GM19438 (cell line): ENCODE measurements around the gene C22orf31.
"Not testable (repeated sequence)": the region's sequence is repeated elsewhere in the genome, so short reads cannot be mapped to it uniquely, and the experiment has no call there.

Experiments used
- ATAC-seq: cut with Tn5 transposase; IDR thresholded peaks from one replicate; pipeline ENCODE4 v1.9.1; 2021; ENCODE audit warnings: low read depth; ENCODE audit not compliant: unreplicated experiment

Gene C22orf31

DNA sequence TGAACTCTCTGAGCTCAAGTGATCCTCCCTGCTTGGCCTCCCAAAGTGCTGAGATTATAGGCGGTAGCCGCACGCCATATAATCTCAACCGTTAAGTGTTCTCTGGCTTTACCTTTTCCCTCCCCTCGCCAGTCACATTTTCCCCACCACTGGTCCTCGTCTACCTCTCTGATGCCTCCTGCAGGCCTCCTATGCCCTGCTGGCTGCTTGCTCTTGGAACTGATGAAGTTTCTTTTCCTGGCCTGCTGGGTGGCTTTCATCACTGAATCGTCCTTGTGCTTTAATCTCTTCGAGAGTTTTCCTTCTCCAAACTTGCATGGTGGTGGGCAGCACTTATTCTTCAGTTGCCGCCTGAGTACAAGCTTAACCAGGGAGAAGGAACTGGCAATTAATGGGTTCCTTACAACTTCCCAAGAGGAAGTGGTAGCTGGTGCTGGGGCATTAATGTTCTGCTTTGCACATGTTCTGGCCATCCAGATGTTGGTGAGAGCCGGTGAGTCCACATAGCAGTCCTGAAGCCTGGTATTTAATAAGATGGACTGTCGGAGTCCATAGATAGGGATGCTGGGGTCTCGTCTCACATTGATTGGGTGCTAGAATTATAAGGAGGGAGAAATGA, 1.3 kb downstream of the C22orf31 start:
- no peak for ATAC-seq

DNA sequence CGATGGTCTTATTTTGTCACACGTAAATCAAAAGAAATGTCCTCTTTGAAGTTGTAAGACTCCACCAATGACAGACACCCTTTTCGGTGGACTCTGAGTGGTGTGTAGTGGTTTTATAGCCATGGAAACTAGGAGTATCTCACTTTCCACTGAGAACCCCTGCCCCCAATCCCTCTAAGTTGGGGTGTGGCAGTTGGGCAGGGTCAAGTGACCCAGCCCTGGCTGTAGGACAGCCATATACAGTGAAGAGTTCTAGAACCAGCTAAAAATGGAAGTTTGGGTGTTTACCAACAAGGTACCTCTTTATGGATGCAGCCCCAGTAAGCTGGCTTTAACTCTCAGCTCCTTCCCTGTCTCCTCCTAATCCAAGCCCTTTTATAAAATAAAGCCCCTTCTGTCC, 5.2 kb downstream of the C22orf31 start:
- ATAC-seq, result no peak

DNA sequence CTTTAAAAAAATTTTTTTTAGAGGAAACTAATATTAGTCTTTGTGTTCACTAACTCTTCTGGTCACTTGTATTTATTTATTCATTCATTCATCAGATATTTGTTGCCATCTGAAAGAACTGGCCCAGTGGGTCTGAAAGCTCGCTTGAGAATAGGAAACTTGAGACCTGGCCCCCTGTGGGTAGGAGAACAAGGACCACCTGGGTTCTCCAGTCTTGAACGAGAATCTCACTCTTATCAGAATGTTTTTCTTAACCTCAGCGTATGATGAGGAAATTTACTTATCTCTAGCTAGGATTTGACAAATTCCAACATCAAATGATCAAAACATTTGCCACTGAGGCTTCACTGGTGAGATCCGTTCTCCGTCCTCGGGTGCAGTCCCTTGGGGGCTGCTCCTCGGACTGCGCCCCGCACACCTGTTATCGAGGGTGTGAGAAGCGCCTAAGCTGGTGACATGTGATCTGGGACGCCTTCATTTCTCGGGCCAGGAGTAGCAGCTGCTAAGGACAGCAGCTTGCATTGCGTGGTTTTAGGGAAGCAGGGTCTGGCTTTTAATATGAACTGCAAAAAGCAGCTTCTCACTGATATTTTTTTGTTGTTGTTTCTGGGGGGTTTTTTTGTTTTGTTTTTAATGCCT, 6.3 kb downstream of the C22orf31 start:
- no peak for ATAC-seq

DNA sequence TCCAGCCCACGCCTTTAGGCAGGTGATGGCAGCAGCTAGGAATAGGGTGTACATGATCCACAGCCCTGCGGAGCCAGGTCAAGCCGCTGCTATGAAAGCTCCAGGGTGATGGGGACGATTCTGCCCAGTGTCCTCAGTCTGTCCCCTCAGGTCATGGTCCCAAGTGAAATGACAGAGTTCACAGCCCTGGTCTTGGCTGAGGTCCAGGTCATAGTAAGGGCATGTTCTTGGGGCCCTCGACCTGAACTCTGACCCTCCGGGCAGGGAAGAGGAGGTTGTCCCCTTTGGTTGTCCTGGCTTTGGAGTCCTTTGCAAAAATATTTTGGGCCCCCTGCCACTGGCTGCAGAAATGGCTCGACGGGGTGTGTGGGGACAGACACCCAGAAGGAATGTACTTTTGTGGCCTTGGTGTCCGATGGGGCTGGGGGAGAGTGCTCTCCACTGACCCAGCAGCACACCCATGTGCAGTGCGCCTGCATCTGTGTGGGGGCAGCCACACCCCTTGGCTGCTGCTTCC, 7.3 kb downstream of the C22orf31 start:
- ATAC-seq, result no peak

DNA sequence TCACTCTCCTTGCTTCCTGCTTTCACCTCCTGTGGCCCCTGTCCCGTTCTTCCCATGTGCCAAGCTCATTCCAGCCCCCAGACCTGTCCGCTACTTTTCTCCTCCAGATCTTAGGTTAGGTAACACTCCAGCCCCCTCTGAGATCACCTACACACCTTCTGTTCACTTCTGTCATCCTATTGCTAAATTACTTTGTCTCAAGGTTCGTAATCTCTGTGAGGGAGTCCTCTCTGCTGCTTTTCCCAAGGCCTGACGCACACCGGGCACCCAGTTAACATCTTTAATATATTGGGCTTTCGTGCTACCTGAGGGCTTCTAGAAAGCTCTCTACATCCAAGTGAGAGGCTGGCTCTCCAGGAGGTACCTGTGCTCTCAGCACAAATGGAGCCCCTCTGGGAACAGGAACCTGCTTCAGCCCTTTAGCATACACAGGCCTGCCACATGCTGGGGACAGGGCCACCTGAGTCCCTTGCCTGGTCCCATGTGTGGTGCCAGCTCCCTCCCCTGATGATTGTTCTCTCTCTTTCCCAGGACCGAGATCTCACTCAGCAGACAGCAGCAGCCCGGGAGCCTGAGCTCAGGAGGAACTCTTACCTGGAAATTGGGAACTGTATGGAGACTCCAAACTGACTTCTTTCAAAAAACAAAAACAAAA, 8.5 kb downstream of the C22orf31 start:
- no peak for ATAC-seq

DNA sequence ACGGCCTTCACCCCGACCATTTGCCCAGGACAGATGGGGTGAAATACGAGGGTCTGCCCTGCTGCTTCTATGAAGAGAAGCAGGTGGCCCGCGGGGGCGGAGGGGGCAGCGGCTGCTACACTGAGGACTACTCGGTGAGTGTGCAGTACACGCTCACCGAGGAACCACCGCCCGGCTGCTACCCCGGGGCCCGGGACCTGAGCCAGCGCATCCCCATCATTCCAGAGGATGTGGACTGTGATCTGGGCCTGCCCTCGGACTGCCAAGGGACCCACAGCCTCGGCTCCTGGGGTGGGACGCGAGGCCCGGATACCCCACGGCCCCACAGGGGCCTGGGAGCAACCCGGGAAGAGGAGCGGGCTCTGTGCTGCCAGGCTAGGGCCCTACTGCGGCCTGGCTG, 11.2 kb downstream of the C22orf31 start:
- ATAC-seq, result no peak

DNA sequence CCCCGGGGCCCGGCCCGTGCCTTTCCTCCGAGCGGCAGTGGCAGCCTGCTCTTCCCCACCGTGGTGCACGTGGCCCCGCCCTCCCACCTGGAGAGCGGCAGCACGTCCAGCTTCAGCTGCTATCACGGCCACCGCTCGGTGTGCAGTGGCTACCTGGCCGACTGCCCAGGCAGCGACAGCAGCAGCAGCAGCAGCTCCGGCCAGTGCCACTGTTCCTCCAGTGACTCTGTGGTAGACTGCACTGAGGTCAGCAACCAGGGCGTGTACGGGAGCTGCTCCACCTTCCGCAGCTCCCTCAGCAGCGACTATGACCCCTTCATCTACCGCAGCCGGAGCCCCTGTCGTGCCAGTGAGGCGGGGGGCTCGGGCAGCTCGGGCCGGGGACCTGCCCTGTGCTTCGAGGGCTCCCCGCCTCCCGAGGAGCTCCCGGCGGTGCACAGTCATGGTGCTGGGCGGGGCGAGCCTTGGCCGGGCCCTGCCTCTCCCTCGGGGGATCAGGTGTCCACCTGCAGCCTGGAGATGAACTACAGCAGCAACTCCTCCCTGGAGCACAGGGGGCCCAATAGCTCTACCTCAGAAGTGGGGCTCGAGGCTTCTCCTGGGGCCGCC, 11.9 kb downstream of the C22orf31 start:
- ATAC-seq, result no peak

DNA sequence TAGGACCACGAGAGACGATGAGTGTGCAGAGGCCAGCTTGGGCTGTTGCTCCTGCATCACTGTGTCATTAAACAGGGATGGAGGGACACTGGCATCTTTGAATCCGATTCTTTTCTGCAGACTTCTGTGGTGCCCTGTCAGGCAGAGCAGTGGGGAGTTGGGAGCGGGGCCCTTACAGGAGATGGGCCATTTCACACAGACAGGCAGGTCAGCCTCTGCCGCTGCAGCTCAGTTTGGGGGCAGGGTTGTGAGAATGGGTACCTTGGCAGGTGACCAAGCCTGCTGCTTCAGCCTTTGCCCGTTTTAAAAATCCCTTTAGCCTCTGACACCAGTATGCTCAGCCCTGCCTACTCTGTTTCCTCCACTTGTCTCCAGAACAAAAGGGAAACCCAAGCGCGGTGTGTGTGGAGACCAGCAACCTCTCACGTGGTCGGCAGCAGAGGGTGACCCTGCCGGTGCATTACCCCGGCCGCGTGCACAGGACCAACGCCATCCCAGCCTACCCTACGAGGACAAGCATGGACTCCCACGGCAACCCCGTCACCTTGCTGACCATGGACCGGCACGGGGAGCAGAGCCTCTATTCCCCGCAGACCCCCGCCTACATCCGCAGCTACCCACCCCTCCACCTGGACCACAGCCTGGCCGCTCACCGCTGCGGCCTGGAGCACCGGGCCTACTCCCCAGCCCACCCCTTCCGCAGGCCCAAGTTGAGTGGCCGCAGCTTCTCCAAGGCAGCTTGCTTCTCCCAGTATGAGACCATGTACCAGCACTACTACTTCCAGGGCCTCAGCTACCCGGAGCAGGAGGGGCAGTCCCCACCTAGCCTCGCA, 12.6 kb downstream of the C22orf31 start:
- no peak for ATAC-seq

DNA sequence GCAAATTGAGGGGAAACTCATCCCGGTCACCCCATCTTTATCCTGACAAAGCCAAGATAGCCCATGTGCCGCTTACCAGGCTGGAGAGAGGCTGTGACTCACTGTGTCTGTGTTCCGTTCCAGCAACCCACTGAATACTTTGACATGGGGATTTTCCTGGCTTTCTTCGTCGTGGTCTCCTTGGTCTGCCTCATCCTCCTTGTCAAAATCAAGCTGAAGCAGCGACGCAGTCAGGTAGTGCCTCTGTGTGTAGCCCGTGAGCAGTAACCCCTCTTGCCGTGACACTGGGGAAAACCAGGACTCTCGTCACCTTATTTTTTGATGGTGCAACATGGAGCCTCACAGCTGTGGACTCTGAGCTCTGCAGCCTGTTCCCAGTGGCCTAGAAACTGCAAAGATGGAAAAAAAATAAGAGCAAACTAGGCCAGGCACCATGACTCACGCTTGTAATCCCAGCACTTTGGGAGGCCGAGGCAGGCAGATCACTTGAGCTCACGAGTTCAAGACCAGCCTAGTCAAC, 16.9 kb downstream of the C22orf31 start:
- ATAC-seq, result no peak

DNA sequence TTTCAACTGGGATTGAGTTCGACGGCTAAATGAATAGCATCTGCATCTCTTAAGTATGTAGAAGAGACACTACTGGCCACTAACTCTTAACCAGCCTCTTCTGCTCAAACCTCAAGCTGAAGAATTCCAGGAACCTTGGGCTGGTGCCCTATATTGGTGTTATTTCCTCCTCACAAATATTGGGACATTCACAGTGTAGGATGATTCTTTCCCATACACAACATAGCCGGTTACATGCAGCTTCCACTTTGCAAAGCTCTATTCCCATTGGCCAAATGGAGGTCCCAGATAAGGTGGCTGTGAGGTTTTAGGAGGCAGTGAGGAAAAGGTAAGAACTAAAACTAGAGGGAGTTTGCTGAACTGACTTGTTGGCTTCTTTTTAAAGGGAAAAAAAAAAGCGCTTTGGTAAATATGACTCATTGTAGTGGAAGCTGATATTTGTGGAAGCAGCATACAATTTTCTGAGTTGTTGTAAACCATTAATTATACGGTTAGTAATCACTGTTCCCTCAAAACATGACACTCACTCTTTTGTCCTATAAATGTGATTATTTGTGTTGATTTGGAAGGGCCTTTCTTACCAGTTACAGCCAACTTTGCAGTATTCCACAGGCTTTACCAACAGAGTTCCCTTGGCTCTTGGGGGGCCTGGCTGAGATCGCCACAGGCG, 17.6 kb downstream of the C22orf31 start:
- ATAC-seq, result no peak

DNA sequence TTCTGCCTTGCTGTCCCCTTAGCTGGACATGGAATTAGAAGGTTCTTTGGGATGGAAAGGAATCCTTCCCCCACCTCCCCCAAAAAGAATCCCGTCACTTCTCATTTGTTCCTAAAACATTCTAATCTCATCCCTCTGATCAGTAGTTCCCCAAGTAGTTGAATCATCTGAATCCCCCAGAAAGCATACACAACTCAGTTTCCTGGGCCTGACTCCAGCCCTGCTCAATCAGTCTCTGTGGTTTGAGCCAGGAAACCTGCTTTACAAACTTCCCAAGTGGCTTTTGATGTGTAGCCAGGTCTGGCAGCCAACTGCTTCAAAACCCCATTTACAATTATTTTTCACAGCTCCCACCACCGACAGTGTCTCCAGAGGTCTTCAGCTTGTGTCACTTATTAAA, 20.2 kb downstream of the C22orf31 start:
- ATAC-seq, result no peak

DNA sequence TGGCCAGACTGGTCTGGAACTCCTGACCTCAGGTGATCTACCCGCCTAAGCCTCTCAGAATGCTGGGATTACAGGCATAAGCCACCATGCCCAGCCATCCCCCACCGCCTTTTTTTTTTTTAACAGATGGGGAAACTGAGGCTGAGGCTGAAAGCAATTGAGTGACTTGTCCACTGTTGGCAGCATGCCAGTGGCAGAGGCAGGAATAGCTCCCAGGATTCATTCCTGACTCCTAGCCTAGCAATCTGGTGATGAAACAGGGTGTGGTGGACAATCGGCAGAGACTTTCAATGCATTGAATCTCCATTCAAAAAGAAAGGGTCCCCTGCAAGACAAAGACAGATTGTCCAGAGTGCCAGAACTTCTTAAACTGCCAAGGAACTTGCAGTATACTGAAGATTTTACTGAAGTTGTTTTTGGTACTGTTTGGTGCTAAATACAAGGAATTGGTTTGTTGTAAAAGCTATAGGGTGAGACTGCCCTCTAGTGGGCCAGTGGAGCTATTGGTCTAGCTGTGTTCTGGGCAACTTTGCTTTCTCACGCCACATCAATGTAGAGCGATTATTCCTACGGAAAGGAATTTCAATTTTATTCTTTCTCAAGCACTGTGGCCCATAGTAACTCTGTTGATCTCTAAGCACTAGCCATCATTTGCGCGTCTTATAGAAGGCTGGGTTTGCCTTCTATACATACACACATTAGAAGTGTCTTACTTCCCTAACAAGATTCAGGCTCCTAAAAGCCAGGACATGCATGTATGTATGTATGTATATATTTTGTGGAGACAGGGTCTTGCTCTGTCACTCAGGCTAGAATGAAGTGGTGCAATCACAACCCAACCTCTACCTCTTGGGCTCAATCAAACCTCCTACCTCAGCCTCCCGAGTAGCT, 21.0 kb downstream of the C22orf31 start:
- no peak for ATAC-seq

DNA sequence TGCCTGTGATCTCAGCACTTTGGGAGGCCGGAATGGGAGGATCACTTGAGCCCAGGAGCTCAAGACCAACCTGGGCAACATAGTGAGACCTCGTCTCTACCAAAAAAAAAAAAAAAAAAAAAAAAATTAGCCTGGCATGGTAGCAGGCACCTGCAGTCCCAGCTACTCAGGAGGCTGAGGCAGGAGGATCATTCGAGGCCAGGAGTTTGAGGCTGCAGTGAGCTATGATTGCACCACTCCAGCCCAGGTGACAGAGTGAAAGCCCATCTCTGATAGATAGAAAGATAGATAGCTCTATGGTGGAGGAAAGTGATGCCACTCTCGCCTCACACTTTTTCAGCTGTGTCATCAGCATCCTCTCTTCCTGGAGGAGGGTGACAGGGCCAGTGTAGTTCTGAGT, 21.9 kb downstream of the C22orf31 start:
- not testable (repeated sequence) for ATAC-seq

DNA sequence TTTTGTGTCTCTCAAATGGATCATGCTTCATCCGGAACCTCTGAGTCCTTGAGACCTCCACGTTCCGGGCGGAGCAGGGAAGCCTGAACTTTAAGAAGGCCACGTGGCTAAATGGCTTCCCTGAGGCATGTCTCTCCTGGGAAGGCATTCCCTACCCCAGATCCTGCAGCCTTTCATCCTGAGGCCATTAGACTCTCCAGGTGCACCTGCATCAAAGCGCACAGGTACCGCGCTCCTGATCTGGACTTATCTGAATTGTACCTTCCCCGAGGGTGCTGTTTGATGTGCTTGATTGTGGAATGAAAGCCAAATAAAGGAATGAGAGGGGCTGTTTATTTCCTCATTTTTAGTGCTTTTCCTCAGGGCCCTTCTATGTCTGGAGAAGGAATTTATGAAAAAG, 22.5 kb downstream of the C22orf31 start:
- ATAC-seq, result no peak

DNA sequence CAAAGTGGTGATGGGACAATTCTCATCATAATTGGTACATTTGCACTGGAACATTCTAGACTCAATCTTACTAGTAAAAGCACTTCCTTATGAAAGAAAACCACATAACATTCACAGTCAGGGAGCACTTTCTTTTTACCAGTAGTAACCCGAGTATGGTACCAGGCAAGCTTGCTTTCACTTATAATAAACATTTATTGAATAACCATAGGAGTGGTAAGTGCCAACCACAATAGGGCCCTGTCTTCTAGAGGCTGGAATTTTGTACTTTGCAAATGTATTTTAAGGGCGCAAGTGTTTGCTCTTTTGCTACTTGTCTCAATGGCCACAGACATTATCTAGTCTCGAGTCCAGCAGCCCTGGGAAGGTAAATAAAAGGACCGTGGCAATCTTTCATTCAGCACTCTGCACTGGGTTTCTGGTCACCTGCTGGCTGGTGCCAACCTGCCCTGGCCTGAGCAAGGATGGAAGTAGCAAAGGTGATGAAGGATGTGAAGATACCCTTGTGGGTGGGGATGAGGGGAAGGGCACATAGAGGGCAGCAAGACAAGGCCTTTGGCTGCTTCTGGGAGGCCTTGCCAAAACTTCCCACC, 24.2 kb downstream of the C22orf31 start:
- no peak for ATAC-seq

DNA sequence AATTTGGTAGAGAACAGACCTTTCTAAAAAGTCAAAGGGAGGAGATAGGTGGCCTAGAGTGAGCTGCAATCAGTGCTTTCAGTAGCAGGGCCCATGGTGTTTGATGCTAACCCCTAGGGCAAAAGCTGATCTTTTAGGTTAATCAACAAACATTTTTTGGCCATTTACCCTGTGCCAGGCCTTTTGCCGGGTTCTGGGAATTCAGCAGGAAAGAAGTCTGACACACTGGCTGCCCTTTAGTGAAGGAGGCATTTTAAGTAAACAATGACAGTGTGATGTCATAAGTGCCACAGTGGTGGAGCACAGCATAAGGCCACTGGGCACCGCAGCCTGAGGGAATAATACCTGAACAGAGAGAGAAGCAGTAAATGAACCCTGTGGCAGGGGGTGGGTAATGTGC, 29.0 kb downstream of the C22orf31 start:
- ATAC-seq, result no peak

DNA sequence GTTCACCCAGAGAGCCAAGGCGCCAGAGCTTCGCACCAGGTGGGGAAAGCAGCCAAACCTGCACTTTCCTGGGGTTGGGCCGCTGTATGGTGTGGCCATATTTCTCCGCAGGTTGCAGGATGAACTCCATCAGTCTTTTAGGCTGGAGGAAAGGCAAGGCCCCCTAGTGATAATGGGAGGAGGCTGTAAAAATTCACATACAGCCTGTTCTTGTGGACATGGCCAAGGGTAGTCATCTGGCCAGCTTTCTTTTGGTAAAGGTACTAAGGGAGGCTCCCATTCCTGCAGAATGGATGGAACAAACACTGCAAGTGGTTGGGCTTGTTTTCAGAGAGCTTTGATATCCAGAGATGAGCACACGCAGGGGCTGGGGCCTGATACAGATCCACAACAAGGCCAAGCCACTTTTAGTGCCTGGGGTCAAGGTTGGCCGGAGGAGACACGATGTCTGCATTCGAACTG, 29.6 kb downstream of the C22orf31 start:
- no peak for ATAC-seq

DNA sequence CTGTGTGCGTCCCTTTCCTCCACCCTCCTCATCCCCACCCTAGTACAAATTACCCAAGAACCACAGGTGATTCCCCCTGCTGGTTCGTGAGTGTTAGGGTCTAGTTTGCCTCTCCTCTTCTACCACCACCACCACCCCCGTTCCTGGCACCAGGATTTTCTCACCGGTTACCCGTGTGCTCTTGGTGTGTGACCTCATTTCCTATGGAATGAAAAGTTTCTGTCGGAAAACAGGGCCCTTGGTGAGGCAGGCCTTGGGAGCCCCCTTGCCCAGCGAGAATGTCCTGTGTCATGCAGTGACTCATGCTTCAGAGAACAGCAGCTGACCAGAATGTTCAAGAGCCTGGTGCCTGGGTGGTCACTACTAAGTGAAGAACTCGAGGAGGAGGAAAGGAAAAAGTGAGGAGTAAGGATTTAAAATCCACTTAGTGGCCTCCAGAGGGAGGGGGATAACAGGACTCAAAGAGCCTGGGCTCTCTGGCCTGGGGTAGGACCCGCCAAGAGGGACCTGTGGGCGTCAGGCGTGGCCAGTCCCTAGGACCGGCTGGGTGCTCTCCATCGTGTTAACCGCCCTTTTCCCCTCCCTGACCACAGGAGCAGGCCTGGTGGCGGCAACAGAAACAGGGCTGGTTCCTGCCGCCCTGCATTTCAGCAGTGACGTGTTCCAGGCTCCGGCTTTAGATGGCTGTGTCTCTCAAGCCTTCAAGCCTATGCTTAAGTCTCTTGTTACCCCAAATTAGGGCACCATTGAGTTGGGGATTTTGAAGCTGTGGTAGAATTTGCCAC, 30.2 kb downstream of the C22orf31 start:
- ATAC-seq, result no peak
